IMR-90 (cell line): ENCODE results near the gene PCA3. TPM values are rescaled to one million over a fixed set of nuclear protein-coding genes. Genes with fewer than 3 reads are reported as not detected.

Experiments used
- ATAC-seq: fragments of 200-7000 bp; cut with Tn5 transposase; 2 replicates; pipeline ENCODE4 v1.9.1; 2020; ENCODE audit warnings: low read depth, mild to moderate bottlenecking, moderate library complexity
- BruUV-seq: library from RNA; stranded (reverse); fragments of 400-500 nt; replicated peaks from 2 replicates; lab custom pipeline; 2021; lab: Mats Ljungman, UMichigan
- CTCF ChIA-PET: fragments of 300-600 bp; formaldehyde crosslinking; extraction: SDS; loops from one replicate; lab custom pipeline; 2021; ENCODE audit warnings: antibody characterized with exemption; lab: Yijun Ruan, JAX
- POLR2A ChIA-PET: fragments of 300-600 bp; sonication (Branson Sonifier 250); formaldehyde crosslinking; loops from one replicate; lab custom pipeline; 2022; ENCODE audit warnings: antibody characterized with exemption; ENCODE audit not compliant: unreplicated experiment; lab: Charles Lee
- DNase-seq: peaks from one replicate; pipeline ENCODE4 v3.0.0; 2013
- H2AFZ ChIP-seq: replicated peaks from 2 replicates; pipeline ENCODE3; 2013; ENCODE audit warnings: low read length, mild to moderate bottlenecking; ENCODE audit not compliant: poor library complexity
- H2AK5ac ChIP-seq: 2 replicates; pipeline ENCODE4 v1.6.1; 2013; ENCODE audit warnings: low read depth, low read length, inconsistent platforms
- H2AK9ac ChIP-seq: replicated peaks from 2 replicates; pipeline ENCODE3; 2013; ENCODE audit warnings: mild to moderate bottlenecking, low read depth, low read length, moderate library complexity; ENCODE audit not compliant: poor library complexity
- H2BK120ac ChIP-seq: 2 replicates; pipeline ENCODE4 v1.6.1; 2013; ENCODE audit warnings: low read depth, low read length, inconsistent platforms
- H2BK15ac ChIP-seq: 3 replicates; pipeline ENCODE4 v1.6.1; 2013; ENCODE audit warnings: low read depth, low read length, inconsistent platforms
- H2BK20ac ChIP-seq: 2 replicates; pipeline ENCODE4 v1.6.1; 2013; ENCODE audit warnings: low read depth, mild to moderate bottlenecking, inconsistent platforms, low read length, moderate library complexity
- H2BK5ac ChIP-seq: 2 replicates; pipeline ENCODE4 v1.6.1; 2013; ENCODE audit warnings: mild to moderate bottlenecking, low read depth, low read length, inconsistent platforms; ENCODE audit not compliant: poor library complexity, severe bottlenecking
- H3K14ac ChIP-seq: replicated peaks from 2 replicates; pipeline ENCODE4 v1.6.1; 2013; ENCODE audit warnings: low read depth, low read length, inconsistent platforms
- H3K18ac ChIP-seq: 2 replicates; pipeline ENCODE4 v1.6.1; 2013; ENCODE audit warnings: low read depth, low read length, control low read depth
- H3K23ac ChIP-seq: 2 replicates; pipeline ENCODE4 v1.6.1; 2013; ENCODE audit warnings: low read depth, low read length, inconsistent platforms
- H3K27ac ChIP-seq: 2 replicates; pipeline ENCODE4 v1.5.1; 2013; ENCODE audit warnings: mild to moderate bottlenecking, control low read depth, low read length; ENCODE audit not compliant: insufficient read depth
- H3K27me3 ChIP-seq: 2 replicates; pipeline ENCODE4 v1.6.1; 2013; ENCODE audit warnings: low read length; ENCODE audit not compliant: control insufficient read depth, insufficient read depth
- H3K36me3 ChIP-seq: 2 replicates; pipeline ENCODE4 v1.6.1; 2013; ENCODE audit warnings: low read length, mixed read lengths; ENCODE audit not compliant: control insufficient read depth, insufficient read depth
- H3K4ac ChIP-seq: 2 replicates; pipeline ENCODE4 v1.6.1; 2013; ENCODE audit warnings: low read depth, low read length, inconsistent platforms
- H3K4me1 ChIP-seq: 2 replicates; pipeline ENCODE4 v1.6.1; 2013; ENCODE audit warnings: low read length, mixed read lengths; ENCODE audit not compliant: control insufficient read depth, insufficient read depth
- H3K4me2 ChIP-seq: 2 replicates; pipeline ENCODE4 v1.6.1; 2013; ENCODE audit warnings: low read depth, mild to moderate bottlenecking, control low read depth, low read length, moderate library complexity
- H3K4me3 ChIP-seq: 2 replicates; pipeline ENCODE4 v1.5.1; 2013; ENCODE audit warnings: low read depth, mild to moderate bottlenecking, control low read depth, low read length, moderate library complexity; ENCODE audit not compliant: insufficient read depth
- H3K56ac ChIP-seq: 2 replicates; pipeline ENCODE4 v1.6.1; 2013; ENCODE audit warnings: low read length, inconsistent platforms; ENCODE audit not compliant: insufficient read depth; ENCODE audit errors: extremely low read depth
- H3K79me1 ChIP-seq, 2 experiments: 2 replicates each; pipeline ENCODE4 v1.6.1; 2013; ENCODE audit warnings: low read length in 2 of 2, inconsistent platforms in 1 of 2, low read depth in 1 of 2
- H3K9ac ChIP-seq: 2 replicates; pipeline ENCODE4 v1.6.1; 2013; ENCODE audit warnings: low read depth, low read length, control low read depth
- H3K9me1 ChIP-seq: 2 replicates; pipeline ENCODE4 v1.6.1; 2013; ENCODE audit warnings: low read length, inconsistent platforms; ENCODE audit not compliant: insufficient read depth
- H3K9me3 ChIP-seq: 2 replicates; pipeline ENCODE4 v1.6.1; 2013; ENCODE audit warnings: low read length; ENCODE audit not compliant: control insufficient read depth, insufficient read depth
- H4K20me1 ChIP-seq: 2 replicates; pipeline ENCODE4 v1.6.1; 2013; ENCODE audit warnings: low read length, inconsistent platforms; ENCODE audit not compliant: insufficient read depth
- H4K5ac ChIP-seq: 2 replicates; pipeline ENCODE4 v1.6.1; 2013; ENCODE audit warnings: mild to moderate bottlenecking, low read depth, low read length, control low read depth
- H4K8ac ChIP-seq, 2 experiments: 2 replicates each; pipeline ENCODE4 v1.6.1; 2013; ENCODE audit warnings: low read depth in 2 of 2, low read length in 2 of 2, control low read depth in 1 of 2, inconsistent platforms in 1 of 2
- H4K91ac ChIP-seq: 2 replicates; pipeline ENCODE4 v1.6.1; 2013; ENCODE audit warnings: low read depth, low read length, inconsistent platforms; ENCODE audit not compliant: insufficient read depth
- BHLHE40 ChIP-seq: fragments of 150-350 bp; IDR thresholded peaks from 2 replicates; pipeline ENCODE4 v1.6.1; 2016; ENCODE audit warnings: mild to moderate bottlenecking, low read depth, low read length
- MAFK ChIP-seq: IDR thresholded peaks from 2 replicates; pipeline ENCODE4 v1.6.1; 2012; ENCODE audit warnings: low read depth, low read length, improper control_type of control experiment
- MAZ ChIP-seq: IDR thresholded peaks from 2 replicates; pipeline ENCODE4 v1.6.1; 2012; ENCODE audit warnings: low read depth, mild to moderate bottlenecking, low read length, improper control_type of control experiment, moderate library complexity, borderline replicate concordance
- NFE2L2 ChIP-seq: fragments of 150-350 bp; IDR thresholded peaks from 2 replicates; pipeline ENCODE4 v1.6.1; 2016; ENCODE audit warnings: low read depth, mild to moderate bottlenecking, low read length
- POLR2A ChIP-seq: IDR thresholded peaks from 2 replicates; pipeline ENCODE4 v1.6.1; 2012; ENCODE audit warnings: mild to moderate bottlenecking, low read depth, low read length
- RAD21 ChIP-seq: IDR thresholded peaks from 2 replicates; pipeline ENCODE4 v1.6.1; 2012; ENCODE audit warnings: low read length, improper control_type of control experiment
- RFX5 ChIP-seq: IDR thresholded peaks from 2 replicates; pipeline ENCODE4 v1.8.0; 2012; ENCODE audit warnings: low read depth, mild to moderate bottlenecking, low read length, moderate library complexity
- WGBS, 2 experiments: methylation state at CpG; one replicate each; pipeline versions ENCODE4 v1.1.5 to v1.1.7; 2013; ENCODE audit warnings: missing lambda C conversion rate in 2 of 2; ENCODE audit not compliant: insufficient read length in 1 of 2; ENCODE audit errors: extremely low coverage in 2 of 2; 5-methylcytosine and 5-hydroxymethylcytosine counted together
- dilution Hi-C: fragments of 300-500 bp; cut with HindIII; formaldehyde crosslinking; loops from one replicate; pipeline ENCODE4 v1.14.3; 2018; ENCODE audit warnings: low sequenced_read_pairs; ENCODE audit not compliant: unreplicated experiment
- in situ Hi-C: fragments of 300-500 bp; cut with MboI; formaldehyde crosslinking; loops from 3 replicates; pipeline ENCODE4 v1.14.3; 2019; ENCODE audit warnings: low sequenced_read_pairs, inconsistent platforms, mixed read lengths
- intact Hi-C: fragments of 100-400 bp; cut with micrococcal nuclease; formaldehyde crosslinking; loops from 2 replicates; pipeline ENCODE4 v1.10.0; 2022
- polyA plus RNA-seq, 3 experiments: library from polyadenylated mRNA; depleted of rRNA; stranded (reverse); fragments of >200 nt; gene quantifications; 2 replicates each; pipeline ENCODE4 v1.2.3, GENCODE V29; 2012; ENCODE audit warnings: low replicate concordance in 1 of 3
- total RNA-seq: library from RNA; depleted of rRNA; stranded (reverse); fragments of >200 nt; gene quantifications from 2 replicates; pipeline ENCODE4 v1.2.3, GENCODE V29; 2012
- TF ChIP-seq, protein P1 (sequence below): fragments of 150-350 bp; IDR thresholded peaks from 2 replicates; pipeline ENCODE4 v1.6.1; 2016; ENCODE audit warnings: low read depth, mild to moderate bottlenecking, low read length, moderate library complexity, borderline replicate concordance
- TF ChIP-seq, protein P2 (sequence below): conservative IDR thresholded peaks from 2 replicates; pipeline ENCODE4 v1.5.1; 2012; ENCODE audit warnings: mild to moderate bottlenecking, low read depth, low read length, improper control_type of control experiment
- TF ChIP-seq, protein P3 (sequence below): fragments of 150-350 bp; IDR thresholded peaks from 2 replicates; pipeline ENCODE4 v1.6.1; 2017; ENCODE audit warnings: mild to moderate bottlenecking, antibody characterized with exemption, low read length, low read depth

The PCA3 gene
- total and polyA plus RNA-seq, 2 of the 4 experiments (the other 2 are of a cell fraction): not detected

DNA sequence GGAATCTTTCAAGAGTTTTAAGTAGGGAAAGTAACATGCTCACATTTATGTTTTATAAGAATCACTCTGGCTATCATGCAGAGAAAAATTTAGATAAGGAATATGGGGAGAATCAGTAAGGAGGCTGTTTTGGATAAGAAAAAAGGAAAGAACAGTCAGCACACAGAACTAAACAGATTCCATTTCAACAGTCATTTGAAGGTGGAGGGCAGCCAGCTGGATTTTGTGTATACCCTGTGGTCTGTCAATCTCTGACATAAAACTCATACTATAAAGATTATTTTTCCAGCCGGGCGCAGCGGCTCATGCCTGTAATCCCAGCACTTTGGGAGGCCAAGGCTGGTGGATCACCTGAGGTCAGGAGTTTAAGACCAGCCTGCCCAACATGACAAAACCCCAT is 64.2 kb downstream of the PCA3 start:
- no peak overlapping the region for H2AFZ ChIP-seq
- H3K4ac ChIP-seq: no peak overlapping the region
- no peak overlapping the region for H3K18ac ChIP-seq
- TF ChIP-seq MAZ (no peak), BHLHE40 (no peak), NFE2L2 (no peak), MAFK (no peak), POLR2A (no peak), RFX5 (no peak), RAD21 (no peak)
- TF ChIP-seq, protein P1, sequence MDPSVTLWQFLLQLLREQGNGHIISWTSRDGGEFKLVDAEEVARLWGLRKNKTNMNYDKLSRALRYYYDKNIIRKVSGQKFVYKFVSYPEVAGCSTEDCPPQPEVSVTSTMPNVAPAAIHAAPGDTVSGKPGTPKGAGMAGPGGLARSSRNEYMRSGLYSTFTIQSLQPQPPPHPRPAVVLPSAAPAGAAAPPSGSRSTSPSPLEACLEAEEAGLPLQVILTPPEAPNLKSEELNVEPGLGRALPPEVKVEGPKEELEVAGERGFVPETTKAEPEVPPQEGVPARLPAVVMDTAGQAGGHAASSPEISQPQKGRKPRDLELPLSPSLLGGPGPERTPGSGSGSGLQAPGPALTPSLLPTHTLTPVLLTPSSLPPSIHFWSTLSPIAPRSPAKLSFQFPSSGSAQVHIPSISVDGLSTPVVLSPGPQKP: no peak
- TF ChIP-seq, protein P2, sequence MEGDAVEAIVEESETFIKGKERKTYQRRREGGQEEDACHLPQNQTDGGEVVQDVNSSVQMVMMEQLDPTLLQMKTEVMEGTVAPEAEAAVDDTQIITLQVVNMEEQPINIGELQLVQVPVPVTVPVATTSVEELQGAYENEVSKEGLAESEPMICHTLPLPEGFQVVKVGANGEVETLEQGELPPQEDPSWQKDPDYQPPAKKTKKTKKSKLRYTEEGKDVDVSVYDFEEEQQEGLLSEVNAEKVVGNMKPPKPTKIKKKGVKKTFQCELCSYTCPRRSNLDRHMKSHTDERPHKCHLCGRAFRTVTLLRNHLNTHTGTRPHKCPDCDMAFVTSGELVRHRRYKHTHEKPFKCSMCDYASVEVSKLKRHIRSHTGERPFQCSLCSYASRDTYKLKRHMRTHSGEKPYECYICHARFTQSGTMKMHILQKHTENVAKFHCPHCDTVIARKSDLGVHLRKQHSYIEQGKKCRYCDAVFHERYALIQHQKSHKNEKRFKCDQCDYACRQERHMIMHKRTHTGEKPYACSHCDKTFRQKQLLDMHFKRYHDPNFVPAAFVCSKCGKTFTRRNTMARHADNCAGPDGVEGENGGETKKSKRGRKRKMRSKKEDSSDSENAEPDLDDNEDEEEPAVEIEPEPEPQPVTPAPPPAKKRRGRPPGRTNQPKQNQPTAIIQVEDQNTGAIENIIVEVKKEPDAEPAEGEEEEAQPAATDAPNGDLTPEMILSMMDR: no peak
- TF ChIP-seq, protein P3, sequence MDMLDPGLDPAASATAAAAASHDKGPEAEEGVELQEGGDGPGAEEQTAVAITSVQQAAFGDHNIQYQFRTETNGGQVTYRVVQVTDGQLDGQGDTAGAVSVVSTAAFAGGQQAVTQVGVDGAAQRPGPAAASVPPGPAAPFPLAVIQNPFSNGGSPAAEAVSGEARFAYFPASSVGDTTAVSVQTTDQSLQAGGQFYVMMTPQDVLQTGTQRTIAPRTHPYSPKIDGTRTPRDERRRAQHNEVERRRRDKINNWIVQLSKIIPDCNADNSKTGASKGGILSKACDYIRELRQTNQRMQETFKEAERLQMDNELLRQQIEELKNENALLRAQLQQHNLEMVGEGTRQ: no peak
- no peaks in the 10 kb centered on the region for H3K9me1 ChIP-seq
- H4K20me1 ChIP-seq: no peaks in the 10 kb centered on the region
- H3K4me3 ChIP-seq: no peak overlapping the region
- peaks cover 2% of the 10 kb centered on the region; the same call in 1 of the 2 replicates for H3K9me3 ChIP-seq
- no peaks in the 10 kb centered on the region for H3K4me1 ChIP-seq
- H4K91ac ChIP-seq: no peak overlapping the region
- H4K5ac ChIP-seq: no peak overlapping the region
- H2AK5ac ChIP-seq: no peak overlapping the region
- H2BK15ac ChIP-seq: no peak overlapping the region
- in situ Hi-C loops: no loop called here
- no TSS peak for BruUV-seq
- H3K4me2 ChIP-seq: no peak overlapping the region
- H2AK9ac ChIP-seq: no peak overlapping the region
- no peaks in the 10 kb centered on the region for H3K36me3 ChIP-seq
- intact Hi-C loops: no loop called here
- ChIA-PET CTCF (interaction anchor here (0.5 kb wide), 1 partner anchor 15 kb away, joined by 3 read pairs; no protein-coding TSS in a partner anchor), POLR2A (no interaction called here)
- WGBS, 2 experiments: no CpG with 5 or more reads among the region's 3 CpGs
- no peak overlapping the region for H2BK5ac ChIP-seq
- H2BK20ac ChIP-seq: no peak overlapping the region
- H3K56ac ChIP-seq: no peak overlapping the region
- no peak overlapping the region for H3K23ac ChIP-seq
- no peak overlapping the region for H3K27ac ChIP-seq
- no peak overlapping the region for H3K14ac ChIP-seq
- dilution Hi-C loops: no loop called here
- no peaks in the 10 kb centered on the region for H3K79me1 ChIP-seq
- H3K9ac ChIP-seq: no peak overlapping the region
- ATAC-seq (no peak), DNase-seq (peak; percentile 18)
- H2BK120ac ChIP-seq: no peak overlapping the region
- H4K8ac ChIP-seq: no peak overlapping the region
- no peaks in the 10 kb centered on the region for H3K27me3 ChIP-seq
